Activated CD4-positive, alpha-beta T cell treated with anti-CD3 and anti-CD28 coated beads, Interleukin-2, amount 50 U/mL, for 1 hour (primary cell): ENCODE data around the gene NPRL2.

Experiments
- DNase-seq: peaks from one replicate; pipeline ENCODE4 v3.0.0-alpha.2; 2020

Gene NPRL2

DNA sequence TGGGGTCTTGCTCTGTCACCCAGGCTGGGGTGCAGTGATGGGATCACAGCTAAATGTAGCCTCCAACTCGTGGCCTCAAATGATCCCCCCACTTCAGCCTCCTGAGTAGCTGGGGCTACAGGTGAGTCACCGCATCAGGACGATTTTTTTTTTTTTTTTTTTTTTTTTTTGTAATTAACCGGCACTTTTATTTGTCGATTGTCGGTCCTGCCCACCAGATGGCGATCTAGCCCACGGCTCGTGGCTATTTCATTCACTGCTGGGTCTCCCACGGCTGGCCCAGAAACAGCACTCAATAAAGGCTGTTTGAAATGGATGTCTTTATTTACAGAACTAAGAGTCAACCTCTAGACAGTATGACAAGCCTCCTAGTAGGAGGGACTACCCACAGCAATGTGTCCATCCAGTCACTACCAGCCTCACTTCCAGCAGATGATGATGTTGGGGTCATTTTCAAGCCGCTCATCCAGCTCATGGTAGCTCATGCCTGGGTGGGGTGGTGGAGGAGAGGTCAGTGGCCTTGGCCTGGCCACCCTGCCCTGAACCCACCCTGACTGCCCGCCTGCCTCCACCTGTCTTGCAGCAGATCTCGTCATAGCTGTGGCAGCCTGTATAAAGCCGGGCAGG lies 3.3 kb downstream of the NPRL2 start:
- DNase-seq = peak; percentile 73

DNA sequence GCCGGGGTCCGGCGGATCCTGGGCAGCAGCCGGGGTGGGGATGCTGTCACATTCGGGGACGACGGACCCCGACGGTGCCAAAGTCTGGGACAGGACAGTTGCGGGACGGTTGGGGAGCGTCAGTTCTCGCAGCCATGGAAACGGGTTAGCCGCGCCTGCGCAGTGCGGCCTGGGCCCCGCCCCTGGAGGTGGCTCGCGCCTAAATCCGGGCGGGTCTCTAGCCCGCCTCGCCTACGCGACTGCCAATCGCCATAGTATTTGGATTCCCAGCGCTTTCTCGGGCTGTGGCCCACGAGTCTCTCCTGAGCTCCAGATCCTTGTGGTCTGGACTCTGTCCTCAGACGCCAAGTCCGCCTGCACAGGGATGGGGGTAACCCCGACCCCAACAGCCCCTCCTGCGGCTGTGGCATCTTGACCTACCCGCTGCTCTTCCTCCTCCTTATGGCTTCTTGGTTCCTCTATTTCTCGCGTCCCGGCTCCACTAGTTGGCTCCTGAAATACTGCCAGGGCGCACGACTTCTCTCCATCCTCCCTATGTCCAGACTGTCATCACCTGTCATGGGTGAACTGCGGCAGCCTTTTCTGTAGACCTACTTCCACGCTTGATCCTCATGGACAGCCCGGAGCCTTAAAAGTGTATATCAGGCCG lies 4.9 kb downstream of the NPRL2 start, which contains the start of gene ZMYND10:
Gene ZMYND10 (minus strand): TSS at position 147 of the 649 bp plus-strand sequence. CDS start 153 bp downstream, outside the sequence.
- DNase-seq = peak; percentile 74

DNA sequence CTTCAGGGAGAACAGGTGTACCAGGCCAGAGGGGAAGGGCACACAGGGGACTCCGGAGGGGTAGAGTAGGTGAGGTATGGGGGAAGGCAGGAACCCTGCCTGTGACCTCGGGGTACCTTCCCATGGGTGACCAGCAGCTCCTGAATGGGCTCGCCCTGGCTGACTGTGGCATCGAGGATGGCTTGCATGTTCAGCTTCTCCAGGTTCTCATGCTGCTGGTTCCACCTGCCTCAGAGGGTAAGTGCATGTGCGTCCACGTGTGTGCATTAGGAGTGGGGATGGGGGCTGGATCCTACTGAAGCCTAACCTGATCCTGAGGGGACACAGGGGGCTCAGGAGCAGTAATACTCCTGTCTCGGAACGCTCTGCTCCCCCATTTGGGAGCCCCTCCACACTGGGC lies 5.6 kb downstream of the NPRL2 start:
- DNase-seq = no peak

DNA sequence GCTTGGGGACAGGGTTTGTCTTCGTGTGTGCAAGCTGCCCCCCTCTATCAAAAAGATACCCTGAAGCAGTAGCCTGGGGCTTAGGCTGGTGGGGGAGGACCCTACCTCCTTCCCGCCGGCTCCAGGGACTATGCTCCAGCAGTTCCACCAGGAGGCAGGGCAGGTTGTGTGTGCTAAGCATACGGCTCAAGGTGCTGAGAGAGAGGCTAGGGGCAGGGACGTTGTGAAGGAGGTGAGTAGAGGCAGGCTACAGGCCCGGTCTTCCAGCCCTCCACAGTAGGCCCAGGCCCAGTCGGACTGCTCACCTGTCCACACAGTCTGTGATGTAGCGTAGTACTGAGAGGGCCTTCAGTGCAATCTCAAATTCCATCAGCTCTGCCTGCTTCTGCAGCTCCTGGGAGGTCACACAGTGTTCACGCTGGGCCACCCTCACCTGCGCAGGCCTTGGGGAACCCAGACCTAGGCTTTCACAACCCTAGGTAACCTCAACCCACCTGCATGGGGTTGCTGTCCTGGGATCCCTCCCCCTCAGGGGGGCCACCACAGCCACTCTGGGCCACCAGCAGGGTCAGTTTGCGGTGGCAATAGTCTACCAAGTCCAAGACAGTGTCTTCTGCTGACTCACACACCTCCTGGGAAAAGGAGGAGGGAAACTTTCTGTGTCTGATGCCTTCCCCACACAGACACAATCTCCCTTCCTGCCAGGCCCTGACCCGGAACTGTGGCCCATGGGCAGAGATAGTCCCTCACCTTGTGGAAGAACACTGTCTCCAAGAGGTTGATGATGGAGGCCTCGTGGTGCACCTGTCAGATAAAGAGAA lies 7.6 kb downstream of the NPRL2 start:
- no peak for DNase-seq

DNA sequence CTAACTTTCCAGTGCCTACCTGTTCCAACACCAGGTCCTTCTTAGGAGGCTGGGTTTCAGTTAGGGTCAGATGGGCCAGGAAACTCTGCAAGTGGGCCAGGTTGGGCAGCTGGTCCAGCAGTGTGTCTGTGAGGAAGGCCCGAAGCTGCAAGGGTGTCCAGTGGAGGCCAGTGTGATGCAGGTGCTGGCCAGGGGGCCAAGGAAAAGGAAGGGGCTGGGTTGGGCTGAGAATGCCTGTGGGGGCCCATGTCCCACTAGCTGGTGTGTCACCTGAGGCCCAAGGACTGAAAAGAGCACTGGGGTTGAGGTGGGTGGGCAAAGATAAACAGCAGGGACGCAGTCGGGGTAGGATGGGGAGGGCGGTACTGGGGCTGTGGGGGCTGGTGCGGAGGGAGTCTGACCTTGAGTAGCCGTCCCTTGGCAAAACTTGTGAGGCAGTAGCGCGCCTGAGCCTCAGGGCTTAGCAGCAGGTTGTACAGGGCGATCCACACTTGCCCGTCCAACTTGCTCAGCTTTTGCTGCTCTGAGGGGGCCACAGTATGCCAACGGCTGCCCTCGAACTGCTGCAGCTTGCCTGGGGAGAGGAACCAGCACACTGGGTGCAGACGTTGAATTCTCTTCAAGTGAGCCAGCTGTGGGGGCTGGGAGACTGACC lies 8.5 kb downstream of the NPRL2 start:
- DNase-seq = no peak

DNA sequence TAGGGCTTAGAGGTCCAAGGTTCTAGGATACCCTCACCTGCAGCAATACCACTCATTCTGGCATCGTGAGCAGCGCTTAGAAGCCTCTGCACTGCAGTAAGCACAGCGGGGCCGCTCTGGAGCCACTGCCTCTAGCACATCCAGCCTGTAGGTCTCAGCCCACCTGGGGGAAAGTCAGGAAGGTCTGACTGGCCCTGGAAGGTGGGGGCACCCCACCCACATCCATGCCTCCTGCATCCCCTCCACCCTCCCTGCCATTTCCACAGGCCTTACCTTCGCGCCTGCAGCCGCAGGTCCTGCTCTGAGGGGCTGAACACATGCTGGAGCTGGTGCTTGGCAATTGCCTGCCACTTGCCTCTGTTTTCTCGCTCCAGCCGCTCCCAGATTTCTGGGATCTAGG lies 9.0 kb downstream of the NPRL2 start:
- no peak for DNase-seq

DNA sequence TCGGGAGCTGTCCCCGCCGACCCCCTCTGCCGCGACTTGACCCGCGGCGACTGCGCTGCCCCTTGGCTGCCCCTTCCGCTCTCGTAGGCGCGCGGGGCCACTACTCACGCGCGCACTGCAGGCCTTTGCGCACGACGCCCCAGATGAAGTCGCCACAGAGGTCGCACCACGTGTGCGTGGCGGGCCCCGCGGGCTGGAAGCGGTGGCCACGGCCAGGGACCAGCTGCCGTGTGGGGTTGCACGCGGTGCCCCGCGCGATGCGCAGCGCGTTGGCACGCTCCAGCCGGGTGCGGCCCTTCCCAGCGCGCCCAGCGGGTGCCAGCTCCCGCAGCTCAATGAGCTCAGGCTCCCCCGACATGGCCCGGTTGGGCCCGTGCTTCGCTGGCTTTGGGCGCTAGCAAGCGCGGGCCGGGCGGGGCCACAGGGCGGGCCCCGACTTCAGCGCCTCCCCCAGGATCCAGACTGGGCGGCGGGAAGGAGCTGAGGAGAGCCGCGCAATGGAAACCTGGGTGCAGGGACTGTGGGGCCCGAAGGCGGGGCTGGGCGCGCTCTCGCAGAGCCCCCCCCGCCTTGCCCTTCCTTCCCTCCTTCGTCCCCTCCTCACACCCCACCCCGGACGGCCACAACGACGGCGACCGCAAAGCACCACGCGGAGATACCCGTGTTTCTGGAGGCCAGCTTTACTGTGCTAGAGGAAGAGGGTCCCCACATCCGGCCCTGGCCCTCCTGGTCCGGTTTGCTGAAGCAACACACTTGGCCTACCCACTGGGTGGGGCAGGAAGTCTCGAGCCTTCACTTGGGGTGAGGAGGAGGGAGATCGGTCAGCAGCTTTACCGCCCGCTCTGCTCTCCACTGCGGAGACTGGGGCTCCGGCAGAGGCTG lies 9.9 kb downstream of the NPRL2 start, which contains the start of gene RASSF1:
Gene RASSF1 (minus strand): TSS at position 389 of the 882 bp plus-strand sequence. CDS start 31 bp downstream, at position 358.
- DNase-seq = peak; percentile 57

DNA sequence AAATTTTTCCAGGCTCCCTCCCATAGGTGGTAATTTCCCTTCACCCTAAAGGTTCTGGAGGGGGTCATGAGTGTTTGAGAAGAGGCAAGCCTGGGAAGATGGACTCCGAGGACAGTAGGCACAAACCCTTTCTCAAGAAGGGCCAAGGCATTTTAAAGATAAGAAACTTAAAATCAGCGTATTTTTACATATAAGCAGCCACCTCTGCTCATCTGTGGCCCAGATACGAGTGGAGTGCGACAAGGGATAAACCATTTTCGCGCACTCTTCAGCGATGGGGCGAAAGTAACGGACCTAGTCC lies 10.5 kb downstream of the NPRL2 start:
- no peak for DNase-seq

DNA sequence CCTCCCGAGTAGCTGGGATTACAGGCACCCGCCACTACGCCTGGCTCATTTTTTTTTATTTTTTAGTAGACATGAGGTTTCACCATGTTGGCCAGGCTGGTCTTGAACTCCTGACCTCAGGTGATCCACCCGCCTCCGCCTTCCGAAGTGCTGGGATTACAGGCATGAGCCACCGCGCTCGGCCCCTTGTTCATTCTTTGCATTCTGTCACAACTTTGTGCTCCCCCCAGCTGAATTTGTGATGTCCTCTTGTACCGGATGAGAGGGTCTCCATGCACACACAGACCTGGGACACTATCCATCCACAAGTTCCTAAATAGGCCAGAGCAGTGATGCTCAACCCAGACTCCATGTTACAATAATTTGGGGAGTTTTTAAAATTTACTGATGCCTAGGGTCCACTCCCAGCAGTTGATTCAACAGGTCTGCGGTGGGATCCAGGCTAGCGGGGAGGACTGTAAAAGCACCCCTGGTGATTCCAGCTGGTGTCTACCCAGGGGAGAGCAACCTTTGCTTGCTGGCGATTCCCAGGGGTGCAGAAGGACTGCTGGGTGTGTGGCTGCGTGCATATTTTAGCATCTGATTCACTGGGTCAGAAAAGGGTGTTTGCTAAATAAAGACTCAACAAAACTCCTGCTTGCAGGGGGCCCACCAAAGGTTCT lies 11.0 kb downstream of the NPRL2 start:
- DNase-seq = no peak

DNA sequence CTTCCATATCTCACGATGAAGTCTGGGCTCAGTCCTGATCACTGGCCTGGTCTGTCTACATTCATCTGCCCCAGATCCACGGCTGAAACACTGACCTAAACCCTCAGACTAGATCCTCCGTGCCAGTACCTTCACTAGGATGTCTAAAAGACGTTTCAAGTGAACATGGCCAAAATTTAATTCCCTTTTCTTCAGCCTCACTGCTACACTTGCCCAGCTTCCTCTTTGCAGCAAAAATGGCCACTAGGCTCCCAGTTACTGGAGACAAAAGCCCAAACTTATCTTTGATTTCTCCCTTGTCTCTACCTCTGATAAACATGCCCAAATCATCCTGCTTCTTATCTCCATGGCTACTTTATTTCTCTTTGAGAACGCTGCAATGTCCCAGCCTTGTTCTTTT lies 11.6 kb downstream of the NPRL2 start:
- no peak for DNase-seq

DNA sequence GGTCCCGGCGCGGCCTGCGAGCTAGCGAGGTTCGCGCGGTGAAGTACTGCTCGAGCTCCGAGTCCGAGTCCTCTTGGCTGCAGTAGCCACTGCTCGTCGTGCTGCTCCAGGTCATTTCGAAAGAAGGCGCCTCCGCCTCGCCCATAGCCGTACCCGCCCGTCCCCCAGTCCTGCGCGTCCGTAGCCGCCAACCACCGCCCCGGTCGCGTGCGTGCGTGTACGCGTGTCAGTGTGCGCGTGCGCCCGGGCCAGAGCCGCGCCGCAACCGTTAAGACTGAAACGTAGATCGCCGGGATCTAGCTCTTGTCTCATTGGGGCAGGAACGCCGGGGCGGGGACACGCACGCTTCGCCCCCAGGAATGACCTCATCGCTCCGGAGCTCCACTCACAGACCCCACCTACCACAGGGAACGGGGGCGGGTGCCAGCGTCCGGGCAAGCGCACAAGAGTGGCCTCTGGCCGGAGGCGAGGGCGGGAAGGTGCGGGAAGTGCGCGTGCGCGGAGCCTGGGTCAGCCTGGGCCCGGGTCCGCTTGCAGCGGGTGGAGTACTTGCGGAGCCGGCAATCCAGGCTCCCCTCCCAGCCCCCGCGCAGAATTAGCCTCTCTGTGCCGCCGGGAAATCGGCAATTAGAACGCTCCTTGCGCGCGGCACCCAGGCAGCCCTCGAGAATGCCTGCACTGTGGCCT lies 13.3 kb downstream of the NPRL2 start:
- peak; percentile 89 for DNase-seq

DNA sequence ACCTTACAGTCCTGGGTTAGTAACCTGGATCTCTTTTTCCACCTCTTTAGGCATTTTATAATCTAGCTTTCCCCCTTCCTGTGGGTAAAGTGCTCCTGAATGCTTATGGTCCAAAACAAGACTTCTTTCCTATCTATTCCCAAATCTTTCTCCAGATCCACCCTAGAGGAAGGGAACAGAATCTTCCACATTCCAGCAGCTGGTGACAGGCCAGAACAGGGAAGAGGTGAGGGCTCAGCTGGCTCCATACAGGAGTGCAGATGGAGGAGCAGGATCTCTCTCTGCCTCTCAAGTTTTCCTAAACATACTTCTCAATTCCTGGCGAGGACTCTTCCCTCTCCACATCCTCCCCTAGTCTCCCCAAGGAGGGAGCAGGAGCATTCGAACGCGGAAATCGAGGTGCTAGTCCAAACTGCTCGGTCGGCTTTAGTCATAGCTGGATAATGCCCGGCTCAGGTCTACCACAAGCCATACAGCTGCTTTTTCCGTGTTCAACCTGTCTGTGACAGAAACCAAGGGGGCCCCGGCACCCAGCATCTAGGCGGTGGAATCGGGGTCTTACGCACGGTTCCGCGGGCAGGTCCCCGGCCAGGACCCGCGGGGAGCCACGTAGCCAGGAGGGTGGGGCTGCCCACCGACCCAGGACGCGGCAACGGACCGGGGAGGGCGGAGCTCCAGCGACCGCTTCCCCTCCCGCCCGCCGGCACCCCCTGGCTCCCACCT lies 14.0 kb downstream of the NPRL2 start:
- DNase-seq = peak; percentile 56

DNA sequence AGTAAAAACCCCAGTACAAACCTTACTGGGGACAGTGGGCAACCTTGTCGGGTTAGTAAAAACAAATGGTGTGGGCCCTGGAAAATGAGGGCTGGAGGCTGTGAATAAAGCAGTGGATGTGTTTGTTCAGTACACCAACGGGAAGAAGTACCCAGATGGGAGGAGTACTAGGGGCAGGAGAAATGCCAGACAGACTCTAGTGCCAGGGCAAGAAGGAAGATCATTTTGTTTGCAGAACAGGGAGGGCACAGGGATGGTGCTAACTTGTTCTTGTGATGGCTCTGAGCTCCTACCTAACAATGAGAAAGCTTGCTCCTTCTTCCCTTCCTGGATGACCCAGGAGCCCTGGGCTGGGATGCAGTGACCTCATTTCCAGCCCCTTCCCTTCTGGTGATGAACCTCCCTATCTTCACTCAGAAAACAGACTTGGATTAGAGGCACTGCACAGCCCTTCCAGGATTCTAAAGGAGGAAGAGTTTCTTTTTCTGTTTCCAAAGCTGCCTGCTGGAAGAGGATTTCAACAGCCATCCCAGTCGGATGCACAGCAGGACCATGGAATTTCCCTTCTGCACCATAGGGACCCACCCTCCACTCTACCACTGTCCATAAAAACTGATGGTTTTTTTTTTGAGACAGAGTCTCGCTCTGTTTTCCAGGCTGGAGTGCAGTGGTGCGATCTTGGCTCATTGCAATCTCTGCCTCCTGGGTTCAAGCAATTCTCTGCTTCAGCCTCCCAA lies 16.1 kb downstream of the NPRL2 start:
- no peak for DNase-seq

DNA sequence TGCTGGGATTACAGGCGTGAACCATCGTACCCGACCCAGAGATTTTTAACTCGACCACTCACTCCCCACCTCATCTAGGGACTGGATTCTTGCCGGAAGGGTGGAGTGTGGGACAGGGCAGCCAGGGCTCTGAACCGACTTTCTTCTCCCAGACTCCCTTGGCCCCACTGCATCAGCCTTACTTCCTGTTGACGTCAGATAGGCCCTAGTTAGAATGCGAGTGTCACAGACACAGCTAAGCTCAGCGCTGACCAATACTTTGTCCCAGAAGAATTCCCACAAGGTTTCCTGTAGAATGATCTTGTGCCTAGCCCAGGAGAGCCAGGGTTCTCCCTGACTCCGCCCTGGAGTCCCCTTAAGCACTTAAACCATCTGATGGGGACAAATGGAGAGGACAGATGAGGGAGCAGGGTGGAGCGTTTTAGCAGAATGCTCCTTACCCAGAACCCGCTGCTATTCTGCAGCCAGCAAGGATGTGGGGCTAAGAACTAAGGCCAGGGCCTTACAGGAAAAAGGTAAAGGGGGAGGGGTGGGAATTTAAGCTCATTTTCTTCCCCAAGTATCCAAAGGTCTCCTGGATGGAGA lies 16.7 kb downstream of the NPRL2 start:
- DNase-seq = no peak

DNA sequence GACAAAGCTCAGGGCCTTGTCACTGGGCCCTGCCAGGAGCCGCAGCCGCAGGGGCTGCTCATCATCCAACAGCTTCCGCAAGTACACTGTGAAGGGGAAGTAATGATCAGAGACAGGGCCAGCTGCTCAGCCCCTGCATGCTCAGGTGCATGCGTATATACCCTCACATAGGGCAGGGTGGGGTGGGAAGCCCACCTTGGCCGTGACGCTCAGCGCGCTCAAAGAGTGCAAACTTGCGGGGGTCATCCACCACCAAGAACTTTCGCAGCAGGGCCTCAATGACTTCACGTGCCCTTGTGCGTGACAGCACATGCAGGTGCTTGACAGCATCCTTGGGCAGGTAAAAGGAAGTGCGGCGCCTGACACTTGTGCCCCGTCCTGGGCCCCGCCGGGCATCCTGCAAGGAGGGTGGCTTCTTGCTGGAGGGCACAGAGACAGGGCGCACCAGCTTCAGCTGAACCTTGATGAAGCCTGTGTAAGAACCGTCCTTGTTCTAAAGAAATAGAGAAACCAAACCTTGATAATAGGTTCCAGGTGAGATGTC lies 19.1 kb downstream of the NPRL2 start:
- DNase-seq = no peak

DNA sequence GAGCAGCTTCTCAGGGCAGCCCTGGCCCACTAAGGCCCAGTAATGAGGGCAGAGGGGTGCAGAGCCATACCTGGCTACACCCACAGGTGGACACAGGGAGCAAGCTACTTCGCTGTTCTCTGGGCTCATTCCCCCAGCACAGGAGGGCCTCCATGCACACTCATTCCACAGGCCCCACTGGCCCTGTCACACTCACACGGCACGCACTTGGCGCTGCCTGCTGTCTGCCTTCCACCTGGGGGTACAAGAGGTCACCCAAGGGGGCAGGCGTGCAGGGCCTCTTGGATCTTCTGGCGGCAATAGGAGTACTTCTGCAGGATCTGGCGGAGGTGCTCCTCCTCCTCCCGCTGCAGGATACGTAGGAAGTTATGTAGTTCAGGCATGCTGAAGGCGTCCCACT lies 20.2 kb downstream of the NPRL2 start:
- no peak for DNase-seq

DNA sequence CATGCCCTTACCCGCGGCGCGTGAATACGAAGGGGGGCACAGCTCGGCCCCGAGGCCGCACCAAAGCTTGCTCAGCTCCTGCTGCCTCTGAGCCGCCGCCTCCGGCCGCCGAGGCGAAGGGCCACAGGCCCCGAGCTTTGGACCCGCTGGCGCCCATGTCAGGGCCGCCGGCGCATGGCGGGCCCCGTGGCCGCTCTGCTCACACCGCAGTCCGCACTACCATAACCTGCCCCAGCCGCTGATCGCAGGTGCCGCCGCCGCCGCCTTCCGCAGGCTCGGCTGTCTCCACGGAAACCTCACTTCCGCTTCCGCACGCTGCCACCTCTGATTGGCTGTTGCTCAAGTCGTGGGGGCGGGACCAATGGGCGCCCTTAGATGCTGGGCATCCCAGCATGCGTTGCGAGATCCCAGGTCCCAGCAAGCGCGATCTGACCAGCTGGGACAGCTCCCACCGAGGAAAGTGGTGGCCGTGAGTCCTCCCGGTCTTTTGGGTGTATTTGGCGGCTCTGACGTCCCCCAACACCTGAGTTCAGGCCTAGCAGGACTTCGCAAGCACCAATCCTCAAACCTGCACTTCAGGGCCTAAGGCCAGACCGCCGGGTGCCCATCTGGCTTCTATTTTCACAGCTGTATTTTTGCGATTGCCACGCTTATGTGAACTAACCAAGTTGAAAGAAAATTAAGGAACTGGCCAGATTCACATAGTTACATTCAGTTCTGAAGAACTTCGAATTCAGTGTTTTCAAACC lies 22.5 kb downstream of the NPRL2 start, which contains the start of gene TUSC2:
Gene TUSC2 (minus strand): TSS at position 281 of the 749 bp plus-strand sequence. CDS start 124 bp downstream, at position 157.
- peak; percentile 93 for DNase-seq

DNA sequence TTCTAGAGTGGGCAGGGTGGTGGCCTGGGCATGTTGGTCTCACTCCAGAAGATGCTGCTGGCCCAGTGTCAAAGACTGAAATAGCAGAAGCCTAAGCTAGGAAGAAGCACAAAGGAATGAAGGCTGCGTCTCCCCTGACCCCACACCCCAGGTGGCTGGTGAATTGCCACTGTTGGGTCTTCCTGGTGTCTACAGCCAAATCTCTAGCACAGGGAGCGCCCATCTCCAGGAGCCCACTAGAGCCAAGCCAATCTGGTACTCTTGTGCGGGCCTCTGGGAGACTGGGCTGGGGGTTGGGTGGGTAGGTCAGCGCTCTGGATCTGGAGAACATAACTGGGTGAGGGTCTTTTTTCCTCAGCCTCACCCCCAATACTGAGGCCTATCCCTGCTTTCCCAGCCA lies 23.4 kb downstream of the NPRL2 start:
- DNase-seq = no peak
